Mucosa of rectum (tissue), 2 donors: ENCODE results near the gene CLCN6.

Source experiments
- H3K27ac ChIP-seq, 2 donors: one replicate each; pipeline ENCODE4 v1.7.0; 2013; ENCODE audit warnings: inconsistent platforms in 2 of 2, low read depth in 2 of 2, low read length in 2 of 2
- H3K27me3 ChIP-seq, 2 donors: one replicate each; pipeline ENCODE4 v1.7.0; 2013; ENCODE audit warnings: low read length in 2 of 2; ENCODE audit not compliant: control insufficient read depth in 2 of 2, insufficient read depth in 2 of 2
- H3K36me3 ChIP-seq, 2 donors: one replicate each; pipeline ENCODE4 v1.7.0; 2013; ENCODE audit warnings: low read length in 2 of 2; ENCODE audit not compliant: control insufficient read depth in 2 of 2, insufficient read depth in 2 of 2
- H3K4me1 ChIP-seq, 2 donors: one replicate each; pipeline ENCODE4 v1.7.0; 2013; ENCODE audit warnings: low read length in 2 of 2, mild to moderate bottlenecking in 1 of 2; ENCODE audit not compliant: control insufficient read depth in 2 of 2, insufficient read depth in 2 of 2
- H3K4me3 ChIP-seq, 2 donors: one replicate each; pipeline ENCODE4 v1.7.0; 2013; ENCODE audit warnings: low read length in 2 of 2
- H3K9ac ChIP-seq, 2 donors: one replicate each; pipeline ENCODE4 v1.7.0; 2013; ENCODE audit warnings: low read length in 2 of 2, low read depth in 1 of 2, mild to moderate bottlenecking in 1 of 2
- H3K9me3 ChIP-seq, 2 donors: one replicate each; pipeline ENCODE4 v1.7.0; 2013; ENCODE audit warnings: low read length in 2 of 2; ENCODE audit not compliant: control insufficient read depth in 2 of 2
- donor health status: healthy.
- donor health status: Normal muscosa, but diverticular disease.

The CLCN6 gene

DNA sequence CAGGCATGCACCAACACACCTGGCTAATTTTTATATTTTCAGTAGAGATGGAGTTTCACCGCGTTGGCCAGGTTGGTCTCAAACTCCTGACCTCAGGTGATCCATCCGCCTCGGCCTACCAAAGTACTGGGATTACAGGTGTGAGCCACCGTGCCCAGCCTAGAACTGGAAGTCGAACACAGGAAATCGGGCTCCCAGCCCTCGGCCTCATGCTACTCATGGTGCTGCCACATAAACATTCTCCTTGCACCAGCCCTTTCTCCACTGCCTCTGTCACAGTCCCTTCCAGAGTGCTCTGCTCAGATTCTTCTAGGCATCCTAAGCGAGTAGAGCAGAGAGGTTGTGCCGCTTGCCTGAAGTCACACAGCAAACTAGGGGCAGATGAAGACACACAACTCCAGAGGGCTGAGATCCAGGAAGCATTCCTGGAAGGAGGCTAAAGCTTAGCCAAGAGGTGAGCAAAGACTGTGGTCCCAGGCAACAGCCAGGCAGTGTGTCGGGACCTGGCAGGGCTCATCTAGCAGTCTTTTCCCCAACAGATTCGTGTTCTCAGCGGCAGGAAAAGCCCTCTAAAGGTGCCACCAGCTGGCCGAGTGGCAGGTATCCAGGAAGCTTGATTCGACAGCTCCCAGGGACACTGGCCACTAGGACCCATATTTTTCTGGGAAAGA lies 82.3 kb downstream of the CLCN6 start:
- Histone ChIP-seq H3K27me3 (peaks cover 0 to 2% of the 10 kb centered on the region in 2 donors), H3K36me3 (no peaks in the 10 kb centered on the region), H3K4me1 (no peaks in the 10 kb centered on the region), H3K9ac (no peak overlapping the region), H3K9me3 (no peaks in the 10 kb centered on the region), H3K27ac (no peak overlapping the region), H3K4me3 (no peak overlapping the region)

GRCh38 chr1:11888877-11889208 lies 82.9 kb downstream of the CLCN6 start:
- no peak overlapping the region for H3K27ac ChIP-seq
- H3K36me3 ChIP-seq: no peaks in the 10 kb centered on the region
- H3K9ac ChIP-seq: no peak overlapping the region
- no peaks in the 10 kb centered on the region for H3K9me3 ChIP-seq
- peaks cover 0 to 2% of the 10 kb centered on the region in 2 donors for H3K27me3 ChIP-seq
- H3K4me3 ChIP-seq: no peak overlapping the region
- no peaks in the 10 kb centered on the region for H3K4me1 ChIP-seq

DNA sequence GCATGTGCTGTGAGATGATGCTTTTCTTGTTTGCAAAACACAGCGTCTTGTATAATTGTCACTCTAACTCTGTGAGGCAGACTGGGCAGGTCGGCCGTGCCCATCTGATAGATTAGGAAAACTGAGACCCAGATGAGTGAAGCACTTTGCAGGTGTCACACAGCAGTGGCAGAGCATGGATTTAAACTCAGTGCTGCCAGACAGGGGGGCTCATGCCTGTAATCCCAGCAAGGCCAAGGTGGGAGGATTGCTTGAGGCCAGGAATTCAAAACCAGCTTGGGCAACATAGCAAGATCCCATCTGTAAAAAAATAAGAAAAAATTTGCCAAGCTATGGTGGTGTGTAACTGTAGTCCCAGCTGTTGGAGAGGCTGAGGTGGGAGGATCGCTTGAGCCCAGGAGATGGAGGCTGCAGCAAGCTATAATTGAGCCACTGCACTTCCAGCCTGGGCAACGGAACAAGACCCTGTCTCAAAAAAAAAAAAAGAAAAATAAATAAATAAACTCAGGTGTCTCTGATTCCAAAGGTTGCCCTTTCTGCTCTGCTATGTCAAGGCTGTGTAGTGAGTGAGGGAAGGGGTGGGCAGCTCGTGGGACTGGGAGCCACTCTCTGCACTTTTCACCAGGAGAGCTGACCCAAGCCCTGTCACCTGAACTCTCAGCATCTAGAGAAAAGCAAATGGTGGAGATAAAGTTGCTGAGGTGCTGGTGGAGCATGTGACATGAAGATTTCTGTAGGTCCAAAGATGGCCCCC lies 85.6 kb downstream of the CLCN6 start:
- peaks cover 2 to 3% of the 10 kb centered on the region in 2 donors for H3K27me3 ChIP-seq
- no peak overlapping the region for H3K27ac ChIP-seq
- no peaks in the 10 kb centered on the region for H3K36me3 ChIP-seq
- no peaks in the 10 kb centered on the region for H3K4me1 ChIP-seq
- H3K9ac ChIP-seq: no peak overlapping the region
- H3K4me3 ChIP-seq: no peak overlapping the region
- no peaks in the 10 kb centered on the region for H3K9me3 ChIP-seq
